Nephron (organoid): Measurements from ENCODE around the gene PKM.

Experiments used
- H3K27ac Mint-ChIP-seq, 3 experiments: 2 replicates each; pipeline ENCODE4 v1.8.0; 2020; ENCODE audit warnings: mixed read lengths in 3 of 3, mild to moderate bottlenecking in 2 of 3, moderate library complexity in 1 of 3
- H3K27me3 Mint-ChIP-seq: 2 replicates; pipeline ENCODE4 v1.8.0; 2021; ENCODE audit warnings: low read depth, mild to moderate bottlenecking, moderate library complexity, mixed read lengths
- H3K36me3 Mint-ChIP-seq: 2 replicates; pipeline ENCODE4 v1.8.0; 2020; ENCODE audit warnings: low read depth, mixed read lengths
- H3K4me1 Mint-ChIP-seq: 2 replicates; pipeline ENCODE4 v1.8.0; 2020; ENCODE audit warnings: mixed read lengths
- H3K4me3 Mint-ChIP-seq, 3 experiments: 2 replicates each; pipeline ENCODE4 v1.8.0; 2020; ENCODE audit warnings: mild to moderate bottlenecking in 3 of 3, mixed read lengths in 3 of 3, moderate library complexity in 2 of 3
- H3K9me3 Mint-ChIP-seq: 2 replicates; pipeline ENCODE4 v1.8.0; 2020; ENCODE audit warnings: mixed read lengths
- TF ChIP-seq, protein P1 (sequence below), 3 experiments: fragments of 200-600 bp; sonication (generic); IDR thresholded peaks; one replicate each; pipeline ENCODE4 v1.5.0; 2021; ENCODE audit warnings: antibody characterized with exemption in 3 of 3; ENCODE audit not compliant: unreplicated experiment in 3 of 3

PKM gene

DNA sequence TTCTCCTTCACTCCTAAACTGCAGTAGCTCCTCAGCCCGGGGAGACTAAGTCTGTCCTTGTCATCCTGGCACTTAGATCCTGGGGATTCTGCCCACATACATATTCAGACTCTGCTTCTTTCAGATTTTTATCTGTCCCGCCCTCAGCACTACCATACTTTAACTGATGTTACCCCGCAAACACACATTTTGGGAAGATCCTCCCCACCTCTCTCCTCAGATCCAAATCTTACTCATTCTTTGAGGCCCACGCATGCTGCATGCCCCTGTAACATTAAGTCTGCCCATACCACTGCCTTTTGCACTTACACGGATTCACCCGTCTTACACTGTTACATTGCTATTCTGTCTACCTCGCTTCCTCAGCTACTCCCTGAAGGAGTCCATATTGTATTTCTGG lies 76.7 kb downstream of the PKM start:
- Mint-ChIP-seq H3K4me1 (peaks cover 15% of the 10 kb centered on the region), H3K9me3 (no peaks in the 10 kb centered on the region), H3K27ac (peak overlapping the region; percentile 22 to 92 (median 66)), H3K27me3 (no peaks in the 10 kb centered on the region), H3K4me3 (no peak overlapping the region), H3K36me3 (no peaks in the 10 kb centered on the region)
- TF ChIP-seq, protein P1, sequence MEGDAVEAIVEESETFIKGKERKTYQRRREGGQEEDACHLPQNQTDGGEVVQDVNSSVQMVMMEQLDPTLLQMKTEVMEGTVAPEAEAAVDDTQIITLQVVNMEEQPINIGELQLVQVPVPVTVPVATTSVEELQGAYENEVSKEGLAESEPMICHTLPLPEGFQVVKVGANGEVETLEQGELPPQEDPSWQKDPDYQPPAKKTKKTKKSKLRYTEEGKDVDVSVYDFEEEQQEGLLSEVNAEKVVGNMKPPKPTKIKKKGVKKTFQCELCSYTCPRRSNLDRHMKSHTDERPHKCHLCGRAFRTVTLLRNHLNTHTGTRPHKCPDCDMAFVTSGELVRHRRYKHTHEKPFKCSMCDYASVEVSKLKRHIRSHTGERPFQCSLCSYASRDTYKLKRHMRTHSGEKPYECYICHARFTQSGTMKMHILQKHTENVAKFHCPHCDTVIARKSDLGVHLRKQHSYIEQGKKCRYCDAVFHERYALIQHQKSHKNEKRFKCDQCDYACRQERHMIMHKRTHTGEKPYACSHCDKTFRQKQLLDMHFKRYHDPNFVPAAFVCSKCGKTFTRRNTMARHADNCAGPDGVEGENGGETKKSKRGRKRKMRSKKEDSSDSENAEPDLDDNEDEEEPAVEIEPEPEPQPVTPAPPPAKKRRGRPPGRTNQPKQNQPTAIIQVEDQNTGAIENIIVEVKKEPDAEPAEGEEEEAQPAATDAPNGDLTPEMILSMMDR (IDR thresholded peaks at IDR 0.05; ENCODE audit: unreplicated experiment in 3 of 3) = no peak

DNA sequence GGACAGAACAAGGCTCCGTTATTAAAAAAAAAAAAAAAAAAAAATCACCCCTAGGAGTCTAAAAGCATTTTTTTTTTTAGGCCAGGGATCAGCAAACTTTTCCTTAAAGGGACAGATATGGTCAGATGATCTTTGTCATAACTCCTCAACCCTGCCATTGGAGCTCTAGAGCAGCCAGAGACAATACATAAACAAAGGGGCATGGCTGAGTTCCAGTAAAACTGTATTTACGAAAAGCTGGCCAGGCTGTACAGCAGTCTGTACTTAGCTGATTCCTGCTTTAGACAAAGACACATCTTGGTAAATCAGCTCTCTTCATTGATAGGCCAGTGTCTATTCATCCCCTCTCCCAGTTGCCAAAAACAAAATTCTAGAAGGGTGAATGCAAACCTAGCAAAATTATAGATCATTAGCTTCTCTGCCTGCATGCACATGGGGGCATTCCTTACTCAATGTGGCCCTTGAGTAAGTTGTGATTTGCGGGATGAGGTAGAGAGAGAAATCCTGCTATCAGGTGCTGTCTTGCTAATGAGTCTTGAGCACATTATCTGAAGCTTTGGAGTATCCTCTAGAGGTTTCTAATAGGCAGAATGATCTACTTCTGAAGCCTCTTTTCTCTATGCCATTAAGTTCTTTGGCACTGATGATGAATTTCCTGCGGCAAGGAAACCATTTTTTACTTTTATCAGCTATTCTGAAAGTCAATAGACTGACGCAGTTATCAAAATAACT lies 77.6 kb downstream of the PKM start:
- H3K27ac Mint-ChIP-seq = peak overlapping the region in 2 of 3 experiments; percentile 55 to 92
- H3K36me3 Mint-ChIP-seq = no peaks in the 10 kb centered on the region
- H3K27me3 Mint-ChIP-seq = no peaks in the 10 kb centered on the region
- TF ChIP-seq, protein P1 (IDR thresholded peaks at IDR 0.05; ENCODE audit: unreplicated experiment in 3 of 3) = no peak
- no peak overlapping the region for H3K4me3 Mint-ChIP-seq
- peaks cover 15% of the 10 kb centered on the region for H3K4me1 Mint-ChIP-seq
- H3K9me3 Mint-ChIP-seq = no peaks in the 10 kb centered on the region
